ENCODE results near the gene SORBS1.

DNA sequence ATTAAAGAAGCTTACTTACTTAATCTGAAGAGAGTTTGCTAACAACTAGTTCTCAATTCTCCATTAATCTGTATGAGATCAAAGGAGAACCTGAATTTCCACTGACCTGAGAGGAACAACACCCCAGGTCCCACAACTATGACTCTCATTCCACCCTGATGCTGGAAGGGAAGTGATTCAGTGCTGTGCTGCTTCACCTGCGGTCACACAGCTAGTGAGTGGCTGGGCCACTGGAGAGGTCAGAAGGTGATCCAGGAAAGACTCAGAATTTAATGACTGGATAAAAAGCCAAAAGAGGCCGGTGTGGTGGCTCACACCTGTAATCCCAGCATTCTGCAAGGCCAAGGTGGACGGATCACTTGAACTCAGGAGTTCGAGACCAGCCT, 23.6 kb downstream of the SORBS1 start:
- TF ChIP-seq, protein P1, sequence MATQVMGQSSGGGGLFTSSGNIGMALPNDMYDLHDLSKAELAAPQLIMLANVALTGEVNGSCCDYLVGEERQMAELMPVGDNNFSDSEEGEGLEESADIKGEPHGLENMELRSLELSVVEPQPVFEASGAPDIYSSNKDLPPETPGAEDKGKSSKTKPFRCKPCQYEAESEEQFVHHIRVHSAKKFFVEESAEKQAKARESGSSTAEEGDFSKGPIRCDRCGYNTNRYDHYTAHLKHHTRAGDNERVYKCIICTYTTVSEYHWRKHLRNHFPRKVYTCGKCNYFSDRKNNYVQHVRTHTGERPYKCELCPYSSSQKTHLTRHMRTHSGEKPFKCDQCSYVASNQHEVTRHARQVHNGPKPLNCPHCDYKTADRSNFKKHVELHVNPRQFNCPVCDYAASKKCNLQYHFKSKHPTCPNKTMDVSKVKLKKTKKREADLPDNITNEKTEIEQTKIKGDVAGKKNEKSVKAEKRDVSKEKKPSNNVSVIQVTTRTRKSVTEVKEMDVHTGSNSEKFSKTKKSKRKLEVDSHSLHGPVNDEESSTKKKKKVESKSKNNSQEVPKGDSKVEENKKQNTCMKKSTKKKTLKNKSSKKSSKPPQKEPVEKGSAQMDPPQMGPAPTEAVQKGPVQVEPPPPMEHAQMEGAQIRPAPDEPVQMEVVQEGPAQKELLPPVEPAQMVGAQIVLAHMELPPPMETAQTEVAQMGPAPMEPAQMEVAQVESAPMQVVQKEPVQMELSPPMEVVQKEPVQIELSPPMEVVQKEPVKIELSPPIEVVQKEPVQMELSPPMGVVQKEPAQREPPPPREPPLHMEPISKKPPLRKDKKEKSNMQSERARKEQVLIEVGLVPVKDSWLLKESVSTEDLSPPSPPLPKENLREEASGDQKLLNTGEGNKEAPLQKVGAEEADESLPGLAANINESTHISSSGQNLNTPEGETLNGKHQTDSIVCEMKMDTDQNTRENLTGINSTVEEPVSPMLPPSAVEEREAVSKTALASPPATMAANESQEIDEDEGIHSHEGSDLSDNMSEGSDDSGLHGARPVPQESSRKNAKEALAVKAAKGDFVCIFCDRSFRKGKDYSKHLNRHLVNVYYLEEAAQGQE (IDR thresholded peaks at IDR 0.05; ENCODE audit: low read depth) = no peak
- TF ChIP-seq TAF1 (IDR thresholded peaks at IDR 0.05; ENCODE audit: low read depth) (no peak), EP300 (IDR thresholded peaks at IDR 0.05; ENCODE audit: borderline replicate concordance) (no peak)

Measured in Ishikawa (cell line).